Parathyroid adenoma (tissue), 2 donors: ENCODE measurements around the gene RAX2.
"Not testable (repeated sequence)": the region's sequence is repeated elsewhere in the genome, so short reads cannot be mapped to it uniquely, and the experiment has no call there.

Source experiments
- H2AFZ ChIP-seq: fragments of 300-600 bp; sonication (generic); one replicate; pipeline ENCODE4 v1.7.0; 2017; ENCODE audit warnings: antibody characterized with exemption, mild to moderate bottlenecking
- H3K27ac ChIP-seq: fragments of 300-600 bp; sonication (generic); one replicate; pipeline ENCODE4 v1.7.0; 2017
- H3K27me3 ChIP-seq: fragments of 300-600 bp; sonication (generic); one replicate; pipeline ENCODE4 v1.7.0; 2017; ENCODE audit warnings: low read length; ENCODE audit not compliant: control insufficient read depth, insufficient read depth
- H3K36me3 ChIP-seq: fragments of 300-600 bp; sonication (generic); one replicate; pipeline ENCODE4 v1.7.0; 2017; ENCODE audit warnings: low read length; ENCODE audit not compliant: control insufficient read depth, insufficient read depth
- H3K4me1 ChIP-seq: fragments of 300-600 bp; sonication (generic); one replicate; pipeline ENCODE4 v1.7.0; 2017; ENCODE audit warnings: control low read depth
- H3K4me2 ChIP-seq: fragments of 300-600 bp; sonication (generic); one replicate; pipeline ENCODE4 v1.7.0; 2017; ENCODE audit warnings: low read length
- H3K4me3 ChIP-seq: fragments of 300-600 bp; sonication (generic); one replicate; pipeline ENCODE4 v1.7.0; 2017; ENCODE audit warnings: low read depth, low read length
- H3K79me2 ChIP-seq: fragments of 300-600 bp; sonication (generic); one replicate; pipeline ENCODE4 v1.7.0; 2017; ENCODE audit warnings: control low read depth
- H3K9ac ChIP-seq: fragments of 300-600 bp; sonication (generic); one replicate; pipeline ENCODE4 v1.7.0; 2017; ENCODE audit warnings: mild to moderate bottlenecking
- H3K9me3 ChIP-seq: fragments of 300-600 bp; sonication (generic); one replicate; pipeline ENCODE4 v1.7.0; 2017; ENCODE audit warnings: low read length; ENCODE audit not compliant: control insufficient read depth
- CTCF ChIP-seq: fragments of 300-600 bp; sonication (generic); IDR thresholded peaks from one replicate; pipeline ENCODE4 v1.7.0; 2017; ENCODE audit warnings: antibody characterized with exemption, mild to moderate bottlenecking
- donor health status: primary hyperparathyroidism.

The RAX2 gene

GRCh38 chr19:3817761-3818160 lies 45.7 kb upstream of the RAX2 start:
- no peaks in the 10 kb centered on the region for H3K36me3 ChIP-seq
- H3K4me1 ChIP-seq = no peaks in the 10 kb centered on the region

GRCh38 chr19:3816566-3817218 lies 44.7 kb upstream of the RAX2 start:
- Histone ChIP-seq H3K27ac (no peak overlapping the region), H3K79me2 (no peaks in the 10 kb centered on the region), H3K9ac (no peak overlapping the region), H3K27me3 (no peaks in the 10 kb centered on the region), H3K4me3 (no peak overlapping the region), H3K4me1 (no peaks in the 10 kb centered on the region), H3K36me3 (no peaks in the 10 kb centered on the region), H3K4me2 (no peak overlapping the region), H3K9me3 (no peaks in the 10 kb centered on the region), H2AFZ (no peak overlapping the region)
- TF ChIP-seq CTCF = no peak

More at GRCh38 chr19:3817761-3818160, 45.7 kb upstream of the RAX2 start:
- no peak overlapping the region for H3K27ac ChIP-seq
- H3K4me2 ChIP-seq = no peak overlapping the region
- TF ChIP-seq CTCF = no peak
- H3K9me3 ChIP-seq = no peaks in the 10 kb centered on the region
- no peak overlapping the region for H2AFZ ChIP-seq
- H3K4me3 ChIP-seq = no peak overlapping the region
- H3K27me3 ChIP-seq = no peaks in the 10 kb centered on the region
- no peaks in the 10 kb centered on the region for H3K79me2 ChIP-seq
- no peak overlapping the region for H3K9ac ChIP-seq

- H3K79me2 ChIP-seq, H3K4me3 ChIP-seq, H3K9ac ChIP-seq, H2AFZ ChIP-seq, H3K4me2 ChIP-seq, H3K9me3 ChIP-seq, H3K4me1 ChIP-seq, H3K36me3 ChIP-seq, H3K27ac ChIP-seq, H3K27me3 ChIP-seq: not testable (repeated sequence)
These were observed 44.1 kb upstream of the RAX2 start for GRCh38 chr19:3816148-3816547.

GRCh38 chr19:3814648-3815047 lies 42.6 kb upstream of the RAX2 start:
- no peak overlapping the region for H3K4me3 ChIP-seq
- H3K27me3 ChIP-seq = no peaks in the 10 kb centered on the region
- no peaks in the 10 kb centered on the region for H3K36me3 ChIP-seq
- H3K9ac ChIP-seq = no peak overlapping the region
- H2AFZ ChIP-seq = no peak overlapping the region
- no peaks in the 10 kb centered on the region for H3K9me3 ChIP-seq
- no peak overlapping the region for H3K4me2 ChIP-seq
- no peak for TF ChIP-seq CTCF
- H3K27ac ChIP-seq = no peak overlapping the region
- H3K79me2 ChIP-seq = no peaks in the 10 kb centered on the region
- no peaks in the 10 kb centered on the region for H3K4me1 ChIP-seq

DNA sequence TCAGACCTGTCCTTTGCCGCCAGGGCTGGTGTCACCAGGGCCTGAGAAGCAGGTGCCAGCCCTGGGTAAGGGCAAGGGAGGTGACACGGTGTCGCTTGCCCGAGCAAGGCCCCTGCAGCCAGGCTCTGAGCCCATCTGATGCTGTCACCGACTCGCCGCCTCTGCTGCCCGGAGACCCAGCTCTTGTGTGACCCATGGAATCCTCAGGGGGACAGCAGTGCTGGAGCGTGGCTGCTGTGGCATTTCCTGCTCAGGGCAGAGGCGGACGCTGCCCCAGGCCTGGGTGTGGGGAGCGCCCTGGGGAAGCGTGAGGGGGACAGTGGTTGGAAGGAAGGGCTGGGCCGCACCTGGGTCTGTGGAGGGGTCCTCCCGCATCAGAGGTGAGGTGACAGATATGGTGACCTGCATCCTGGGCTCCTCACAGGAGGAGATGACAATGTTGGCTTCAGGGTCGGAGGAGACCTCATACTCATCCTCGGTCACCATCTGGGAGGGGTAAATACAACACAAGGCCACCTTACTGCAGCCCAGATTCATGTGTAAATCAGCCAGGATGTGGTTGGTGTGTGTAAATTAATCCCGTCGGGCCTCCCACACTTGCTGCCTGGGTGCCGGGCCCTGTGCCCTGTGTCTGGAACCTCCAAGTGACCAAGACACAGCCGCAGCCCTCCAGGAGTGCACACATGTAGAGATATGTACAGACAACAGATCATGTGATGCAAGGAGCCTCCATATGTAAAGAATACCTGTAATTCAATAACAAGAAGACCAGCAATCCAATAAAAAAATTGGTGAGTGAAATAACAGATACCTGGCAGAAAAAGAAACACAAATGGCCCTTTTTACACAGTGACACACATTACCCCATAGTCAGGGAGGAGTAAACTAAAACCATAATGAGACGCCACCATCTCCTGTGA lies 41.7 kb upstream of the RAX2 start:
- no peak overlapping the region for H3K4me3 ChIP-seq
- H3K9ac ChIP-seq = no peak overlapping the region
- no peak overlapping the region for H3K4me2 ChIP-seq
- H3K27me3 ChIP-seq = no peaks in the 10 kb centered on the region
- no peak overlapping the region for H2AFZ ChIP-seq
- no peaks in the 10 kb centered on the region for H3K4me1 ChIP-seq
- H3K79me2 ChIP-seq = no peaks in the 10 kb centered on the region
- H3K9me3 ChIP-seq = no peaks in the 10 kb centered on the region
- no peak for TF ChIP-seq CTCF
- peak overlapping the region; percentile 54 for H3K27ac ChIP-seq
- no peaks in the 10 kb centered on the region for H3K36me3 ChIP-seq
